ENCODE measurements around the gene ZNF804B. TPM values are rescaled to one million over a fixed set of nuclear protein-coding genes. Genes with fewer than 3 reads are reported as not detected.

Gene ZNF804B
- total and polyA plus RNA-seq, 9 of the 15 experiments (the other 6 are each of a cell fraction or from before 2014, with no cell fraction given) = 0.04 to 0.22 (median 0.09) TPM; not detected in 6

GRCh38 chr7:89002981-89003956 is 243.8 kb downstream of the ZNF804B start:
- DNase-seq (ENCODE audit: extremely low read depth in 1 of 4, low spot score in 3 of 4) (no peak), FAIRE-seq (no peak), ATAC-seq (no peak)
- Histone ChIP-seq H2AFZ (ENCODE audit: low read depth, low read length) (no peak overlapping the region), H3K4me1 (replicated peaks in 1 of 2; ENCODE audit: control insufficient read depth in 2 of 2, insufficient read depth in 2 of 2, low read length in 2 of 2) (no peaks in the 10 kb centered on the region), H4K20me1 (replicated peaks; ENCODE audit: control insufficient read depth, insufficient read depth, low read length) (no peaks in the 10 kb centered on the region), H3K27ac (ENCODE audit: extremely low read depth, low read depth, low read length) (no peak overlapping the region), H3K79me2 (ENCODE audit: control insufficient read depth, insufficient read depth, low read length) (no peaks in the 10 kb centered on the region), H3K9me1 (ENCODE audit: control insufficient read depth, insufficient read depth, low read length) (no peaks in the 10 kb centered on the region), H3K36me3 (ENCODE audit: control insufficient read depth, insufficient read depth, low read length) (no peaks in the 10 kb centered on the region), H3K9ac (ENCODE audit: insufficient read depth in 1 of 2, low read depth in 2 of 2, low read length in 2 of 2) (no peak overlapping the region), H3K9me3 (replicated peaks; ENCODE audit: control insufficient read depth, insufficient read depth, low read depth, low read length) (no peaks in the 10 kb centered on the region), H3K4me3 (no peak overlapping the region), H3K27me3 (ENCODE audit: control insufficient read depth in 2 of 2, insufficient read depth in 2 of 2, low read length in 2 of 2) (no peaks in the 10 kb centered on the region), H3K4me2 (ENCODE audit: insufficient read depth, low read length) (no peak overlapping the region)
- POLR2A ChIA-PET = no interaction called here
- CTCF ChIA-PET (ENCODE audit: low intra/inter-chr PET ratio) = no interaction called here
- in situ Hi-C loops (cut with MboI) (no loop called here), intact Hi-C loops (cut with micrococcal nuclease) (no loop called here)
- WGBS (ENCODE audit: insufficient coverage, low coverage, missing lambda C conversion rate) = 1% methylated on average over 4 of the region's 4 CpGs
- TF ChIP-seq NR3C1 (CRISPR knock-in tag; IDR thresholded peaks at IDR 0.05) (no peak), HIVEP1 (CRISPR knock-in tag; IDR thresholded peaks at IDR 0.05) (no peak), FOXA1 (IDR thresholded peaks at IDR 0.05; ENCODE audit: borderline replicate concordance) (no peak), CBX3 (IDR thresholded peaks at IDR 0.05; ENCODE audit: borderline replicate concordance in 1 of 2, low read length in 2 of 2) (no peak), ATF1 (CRISPR knock-in tag; IDR thresholded peaks at IDR 0.05) (no peak), ATF1 (tag; IDR thresholded peaks at IDR 0.05) (no peak), E4F1 (CRISPR knock-in tag; IDR thresholded peaks at IDR 0.05; ENCODE audit: borderline replicate concordance) (no peak)
- TF ChIP-seq, protein P1, sequence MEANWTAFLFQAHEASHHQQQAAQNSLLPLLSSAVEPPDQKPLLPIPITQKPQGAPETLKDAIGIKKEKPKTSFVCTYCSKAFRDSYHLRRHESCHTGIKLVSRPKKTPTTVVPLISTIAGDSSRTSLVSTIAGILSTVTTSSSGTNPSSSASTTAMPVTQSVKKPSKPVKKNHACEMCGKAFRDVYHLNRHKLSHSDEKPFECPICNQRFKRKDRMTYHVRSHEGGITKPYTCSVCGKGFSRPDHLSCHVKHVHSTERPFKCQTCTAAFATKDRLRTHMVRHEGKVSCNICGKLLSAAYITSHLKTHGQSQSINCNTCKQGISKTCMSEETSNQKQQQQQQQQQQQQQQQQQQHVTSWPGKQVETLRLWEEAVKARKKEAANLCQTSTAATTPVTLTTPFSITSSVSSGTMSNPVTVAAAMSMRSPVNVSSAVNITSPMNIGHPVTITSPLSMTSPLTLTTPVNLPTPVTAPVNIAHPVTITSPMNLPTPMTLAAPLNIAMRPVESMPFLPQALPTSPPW (CRISPR knock-in tag; IDR thresholded peaks at IDR 0.05) = no peak
- TF ChIP-seq, protein P2, sequence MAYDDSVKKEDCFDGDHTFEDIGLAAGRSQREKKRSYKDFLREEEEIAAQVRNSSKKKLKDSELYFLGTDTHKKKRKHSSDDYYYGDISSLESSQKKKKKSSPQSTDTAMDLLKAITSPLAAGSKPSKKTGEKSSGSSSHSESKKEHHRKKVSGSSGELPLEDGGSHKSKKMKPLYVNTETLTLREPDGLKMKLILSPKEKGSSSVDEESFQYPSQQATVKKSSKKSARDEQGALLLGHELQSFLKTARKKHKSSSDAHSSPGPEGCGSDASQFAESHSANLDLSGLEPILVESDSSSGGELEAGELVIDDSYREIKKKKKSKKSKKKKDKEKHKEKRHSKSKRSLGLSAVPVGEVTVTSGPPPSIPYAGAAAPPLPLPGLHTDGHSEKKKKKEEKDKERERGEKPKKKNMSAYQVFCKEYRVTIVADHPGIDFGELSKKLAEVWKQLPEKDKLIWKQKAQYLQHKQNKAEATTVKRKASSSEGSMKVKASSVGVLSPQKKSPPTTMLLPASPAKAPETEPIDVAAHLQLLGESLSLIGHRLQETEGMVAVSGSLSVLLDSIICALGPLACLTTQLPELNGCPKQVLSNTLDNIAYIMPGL (CRISPR knock-in tag; IDR thresholded peaks at IDR 0.05) = no peak
- no TSS peak for BruUV-seq (replicated peaks)

Measured in K562 (cell line).